ENCODE results near the gene VAX1. TPM values are rescaled to one million over a fixed set of nuclear protein-coding genes. Genes with fewer than 3 reads are reported as not detected.

Gene VAX1
- total RNA-seq, 1 experiment from 2014 or later, result 4.6 TPM

GRCh38 chr10:117161386-117162033, 23.4 kb upstream of the VAX1 start:
- H3K9me3 ChIP-seq (ENCODE audit: control insufficient read depth, insufficient read depth, low read depth, low read length), result no peaks in the 10 kb centered on the region
- intact Hi-C loops (cut with micrococcal nuclease; ENCODE audit: unreplicated experiment), result loop anchor here (10.0 kb wide), 1 partner anchor 237 kb away; no protein-coding TSS in a partner anchor
- TF ChIP-seq REST (IDR thresholded peaks at IDR 0.05; ENCODE audit: insufficient read depth in 1 of 2, low read depth in 2 of 2, low read length in 1 of 2) (no peak), CTCF (IDR thresholded peaks at IDR 0.05) (no peak), TCF7L2 (IDR thresholded peaks at IDR 0.05; ENCODE audit: low read depth, low read length) (no peak), SIN3A (IDR thresholded peaks at IDR 0.05; ENCODE audit: borderline replicate concordance, insufficient read depth, low read depth, low read length) (no peak), POLR2AphosphoS5 (IDR thresholded peaks at IDR 0.05; ENCODE audit: low read depth, low read length) (no peak)
- no peak for ATAC-seq
- no peaks in the 10 kb centered on the region for H3K36me3 ChIP-seq (ENCODE audit: control insufficient read depth, insufficient read depth, low read length)
- H3K27me3 ChIP-seq (ENCODE audit: control insufficient read depth, insufficient read depth, low read length), result peaks cover 23% of the 10 kb centered on the region
- no peak overlapping the region for H3K27ac ChIP-seq (ENCODE audit: low read length)
- BruUV-seq (replicated peaks), result no TSS peak
- CTCF ChIA-PET, result no interaction called here
- POLR2A ChIA-PET, result no interaction called here
- in situ Hi-C loops (cut with HindIII; ENCODE audit: low pct_unique_long_range_greater_than_20kb, low sequenced_read_pairs), result no loop called here
- DNase-seq (ENCODE audit: low read depth, low spot score), result no peak
- H3K4me1 ChIP-seq (ENCODE audit: control insufficient read depth, insufficient read depth, low read length), result peaks cover 6% of the 10 kb centered on the region
- no peak overlapping the region for H3K4me3 ChIP-seq (ENCODE audit: low read depth in 2 of 2, low read length in 2 of 2)

- ChIA-PET CTCF (no interaction called here), POLR2A (no interaction called here)
- no peak overlapping the region for H3K27ac ChIP-seq (ENCODE audit: low read length)
- DNase-seq (ENCODE audit: low read depth, low spot score), result no peak
- in situ Hi-C loops (cut with HindIII; ENCODE audit: low pct_unique_long_range_greater_than_20kb, low sequenced_read_pairs) (no loop called here), intact Hi-C loops (cut with micrococcal nuclease; ENCODE audit: unreplicated experiment) (loop anchor here (10.0 kb wide), 1 partner anchor 236 kb away; no protein-coding TSS in a partner anchor)
- no peaks in the 10 kb centered on the region for H3K36me3 ChIP-seq (ENCODE audit: control insufficient read depth, insufficient read depth, low read length)
- H3K27me3 ChIP-seq (ENCODE audit: control insufficient read depth, insufficient read depth, low read length), result peaks cover 23% of the 10 kb centered on the region
- no peak overlapping the region for H3K4me3 ChIP-seq (ENCODE audit: low read depth in 2 of 2, low read length in 2 of 2)
- TF ChIP-seq REST (IDR thresholded peaks at IDR 0.05; ENCODE audit: insufficient read depth in 1 of 2, low read depth in 2 of 2, low read length in 1 of 2), result no peak
- TF ChIP-seq TCF7L2 (IDR thresholded peaks at IDR 0.05; ENCODE audit: low read depth, low read length), result no peak
- no peak for ATAC-seq
- H3K9me3 ChIP-seq (ENCODE audit: control insufficient read depth, insufficient read depth, low read depth, low read length), result no peaks in the 10 kb centered on the region
- H3K4me1 ChIP-seq (ENCODE audit: control insufficient read depth, insufficient read depth, low read length), result peaks cover 6% of the 10 kb centered on the region
- no TSS peak for BruUV-seq (replicated peaks)
Observed at GRCh38 chr10:117160567-117160966, 22.5 kb upstream of the VAX1 start.
